B cell (primary cell): ENCODE measurements around the gene DGKB. TPM values are rescaled to one million over a fixed set of nuclear protein-coding genes. Genes with fewer than 3 reads are reported as not detected.

Source experiments
- ATAC-seq: fragments of 200-7000 bp; cut with Tn5 transposase; one replicate; pipeline ENCODE4 v1.10.0; 2021; ENCODE audit warnings: low read depth, mild to moderate bottlenecking, moderate number of reproducible peaks, moderate library complexity
- CTCF ChIA-PET: fragments of 350-600 bp; sonication (Branson Sonifier 250); formaldehyde crosslinking; loops from one replicate; lab custom pipeline; 2021; ENCODE audit warnings: antibody characterized with exemption, inconsistent platforms; lab: Charles Lee
- POLR2A ChIA-PET: fragments of 350-600 bp; sonication (Branson Sonifier 250); formaldehyde crosslinking; loops from one replicate; lab custom pipeline; 2021; ENCODE audit warnings: antibody characterized with exemption; lab: Charles Lee
- DNase-seq: peaks from one replicate; pipeline ENCODE4 v3.0.0; 2013
- H2AFZ ChIP-seq: 2 replicates; pipeline ENCODE4 v1.6.1; 2012; ENCODE audit warnings: mild to moderate bottlenecking, low read depth, low read length; ENCODE audit not compliant: insufficient read depth, poor library complexity, severe bottlenecking
- H3K27ac ChIP-seq, 2 donors: 1 replicate in 1 of 2; 2 replicates in 1 of 2; pipeline ENCODE4 v1.5.1; 2012 to 2013; ENCODE audit warnings: low read length in 2 of 2, mild to moderate bottlenecking in 2 of 2, moderate library complexity in 1 of 2
- H3K27me3 ChIP-seq, 4 experiments: fragments of 200-600 bp in 1 of 4; sonication (generic) in 1 of 4; replicated peaks in 1 of 4; 1 replicate in 2 of 4; 2 replicates in 2 of 4; pipeline versions ENCODE4 v1.6.1 to v1.7.0; 2013 to 2016; ENCODE audit warnings: low read length in 3 of 4, mild to moderate bottlenecking in 2 of 4, mixed read lengths in 1 of 4, moderate library complexity in 1 of 4; ENCODE audit not compliant: insufficient read depth in 4 of 4, control insufficient read depth in 3 of 4; ENCODE audit errors: control extremely low read depth in 1 of 4
- H3K36me3 ChIP-seq, 2 experiments: replicated peaks in 1 of 2; 1 replicate in 1 of 2; 2 replicates in 1 of 2; pipeline versions ENCODE4 v1.6.1 to v1.7.1; 2013; ENCODE audit warnings: low read length in 1 of 2; ENCODE audit not compliant: insufficient read depth in 2 of 2, control insufficient read depth in 1 of 2; ENCODE audit errors: control extremely low read depth in 1 of 2, extremely low read depth in 1 of 2
- H3K4me1 ChIP-seq, 2 donors: fragments of 200-600 bp in 1 of 2; sonication (generic) in 1 of 2; 1 replicate in 1 of 2; 2 replicates in 1 of 2; pipeline versions ENCODE4 v1.5.1 to v1.6.1; 2013 to 2017; ENCODE audit warnings: low read length in 2 of 2; ENCODE audit not compliant: control insufficient read depth in 2 of 2, insufficient read depth in 2 of 2
- H3K4me2 ChIP-seq: replicated peaks from 2 replicates; pipeline ENCODE3; 2012; ENCODE audit warnings: mild to moderate bottlenecking, low read depth, low read length; ENCODE audit not compliant: poor library complexity, severe bottlenecking
- H3K4me3 ChIP-seq, 5 experiments: fragments of 200-600 bp in 1 of 5; sonication (generic) in 1 of 5; 1 replicate in 3 of 5; 2 replicates in 2 of 5; pipeline versions ENCODE4 v1.5.1 to v1.7.0; 2011 to 2016; ENCODE audit warnings: low read length in 4 of 5, mild to moderate bottlenecking in 4 of 5, low read depth in 2 of 5, control low read depth in 1 of 5, moderate library complexity in 1 of 5; ENCODE audit not compliant: insufficient read depth in 1 of 5; ENCODE audit errors: control extremely low read depth in 1 of 5, extremely low read depth in 1 of 5
- H3K79me2 ChIP-seq: fragments of 200-600 bp; sonication (generic); one replicate; pipeline ENCODE4 v1.6.0; 2016; ENCODE audit warnings: low read length; ENCODE audit not compliant: control insufficient read depth, insufficient read depth
- H3K9ac ChIP-seq: fragments of 200-600 bp; sonication (generic); 2 replicates; pipeline ENCODE4 v1.6.1; 2017; ENCODE audit warnings: mild to moderate bottlenecking, low read length, moderate library complexity
- H3K9me3 ChIP-seq, 3 donors: one replicate each; pipeline versions ENCODE4 v1.6.1 to v1.7.1; 2013; ENCODE audit warnings: low read length in 2 of 3; ENCODE audit not compliant: control insufficient read depth in 2 of 3, insufficient read depth in 1 of 3; ENCODE audit errors: control extremely low read depth in 1 of 3
- H4K20me1 ChIP-seq: 2 replicates; pipeline ENCODE4 v1.6.0; 2012; ENCODE audit warnings: mild to moderate bottlenecking, low read length; ENCODE audit not compliant: insufficient read depth, control insufficient read depth, poor library complexity, severe bottlenecking
- H3K27ac Mint-ChIP-seq: one replicate; pipeline ENCODE4 v1.8.0; 2021; ENCODE audit warnings: mixed read lengths
- H3K27me3 Mint-ChIP-seq: one replicate; pipeline ENCODE4 v1.8.0; 2021; ENCODE audit warnings: mixed read lengths
- H3K4me1 Mint-ChIP-seq: one replicate; pipeline ENCODE4 v1.8.0; 2021; ENCODE audit warnings: mixed read lengths
- H3K4me3 Mint-ChIP-seq: one replicate; pipeline ENCODE4 v1.8.0; 2021; ENCODE audit warnings: mixed read lengths
- H3K9me3 Mint-ChIP-seq: one replicate; pipeline ENCODE4 v1.8.0; 2022; ENCODE audit warnings: mixed read lengths; ENCODE audit not compliant: insufficient read depth
- CTCF ChIP-seq: fragments of 200-600 bp; IDR thresholded peaks from one replicate; pipeline ENCODE4 v1.8.0; 2022; ENCODE audit warnings: antibody characterized with exemption, mild to moderate bottlenecking
- EZH2 ChIP-seq: IDR thresholded peaks from 2 replicates; pipeline ENCODE4 v1.6.1; 2012; ENCODE audit warnings: borderline replicate concordance, low read depth, mild to moderate bottlenecking, moderate library complexity, low read length; ENCODE audit not compliant: insufficient read depth, poor library complexity, severe bottlenecking
- WGBS: methylation state at CpG from one replicate; pipeline ENCODE4 v1.1.5; 2013; ENCODE audit warnings: missing lambda C conversion rate; ENCODE audit not compliant: insufficient coverage; 5-methylcytosine and 5-hydroxymethylcytosine counted together
- intact Hi-C: fragments of 100-400 bp; cut with micrococcal nuclease; formaldehyde crosslinking; loops from one replicate; pipeline ENCODE4 v1.10.0; 2022
- polyA plus RNA-seq: library from polyadenylated mRNA; depleted of rRNA; stranded (reverse); fragments of >200 nt; gene quantifications from 2 replicates; pipeline ENCODE4 v1.2.3, GENCODE V29; 2012
- total RNA-seq, 2 donors: library from RNA; stranded (reverse); fragments of 120-200 nt in 1 of 2; gene quantifications; 1 replicate in 1 of 2; 2 replicates in 1 of 2; pipeline versions ENCODE4 v1.2.3 to v1.2.4, GENCODE V29; 2013 to 2022

DGKB gene
- total and polyA plus RNA-seq, 2 donors (not counting 1 experiment from before 2014, with no cell fraction given) = not detected

GRCh38 chr7:14793151-14793550 is 109.4 kb downstream of the DGKB start:
- Histone ChIP-seq H3K9ac (no peak overlapping the region), H3K4me1 (no peaks in the 10 kb centered on the region), H3K27me3 (no peaks in the 10 kb centered on the region), H3K9me3 (no peaks in the 10 kb centered on the region), H4K20me1 (no peaks in the 10 kb centered on the region), H2AFZ (no peak overlapping the region), H3K36me3 (no peaks in the 10 kb centered on the region), H3K27ac (no peak overlapping the region), H3K4me3 (no peak overlapping the region), H3K4me2 (no peak overlapping the region), H3K79me2 (no peaks in the 10 kb centered on the region)
- intact Hi-C loops = no loop called here
- DNase-seq (no peak), ATAC-seq (no peak)
- Mint-ChIP-seq H3K27ac (no peak overlapping the region), H3K9me3 (no peaks in the 10 kb centered on the region), H3K4me3 (no peak overlapping the region), H3K27me3 (no peaks in the 10 kb centered on the region), H3K4me1 (no peaks in the 10 kb centered on the region)
- TF ChIP-seq EZH2 (no peak), CTCF (no peak)
- 100% methylated on average over 1 of the region's 2 CpGs for WGBS
- ChIA-PET CTCF (no interaction called here), POLR2A (no interaction called here)

GRCh38 chr7:14787551-14787950 is 115.0 kb downstream of the DGKB start:
- intact Hi-C loops = no loop called here
- no peak overlapping the region for H3K4me3 Mint-ChIP-seq
- Histone ChIP-seq H3K4me2 (no peak overlapping the region), H3K4me3 (no peak overlapping the region), H3K27ac (no peak overlapping the region), H3K79me2 (no peaks in the 10 kb centered on the region), H2AFZ (no peak overlapping the region), H3K9me3 (peaks cover 0 to 7% (median 0%) of the 10 kb centered on the region in 3 donors), H3K36me3 (no peaks in the 10 kb centered on the region), H4K20me1 (no peaks in the 10 kb centered on the region), H3K9ac (no peak overlapping the region), H3K4me1 (no peaks in the 10 kb centered on the region), H3K27me3 (no peaks in the 10 kb centered on the region)
- ChIA-PET POLR2A (no interaction called here), CTCF (no interaction called here)
- H3K27ac Mint-ChIP-seq = no peak overlapping the region
- DNase-seq = no peak
- TF ChIP-seq EZH2 (no peak), CTCF (no peak)
- H3K9me3 Mint-ChIP-seq = no peaks in the 10 kb centered on the region
- no peak for ATAC-seq
- no peaks in the 10 kb centered on the region for H3K4me1 Mint-ChIP-seq
- no CpG with 5 or more reads among the region's 3 CpGs for whole genome bisulfite sequencing
- no peaks in the 10 kb centered on the region for H3K27me3 Mint-ChIP-seq
